GM19463 (cell line): Measurements from ENCODE around the gene NDUFA13.

Experiments
- ATAC-seq: cut with Tn5 transposase; IDR thresholded peaks from one replicate; pipeline ENCODE4 v1.9.1; 2021; ENCODE audit warnings: mild to moderate bottlenecking, moderate library complexity; ENCODE audit not compliant: unreplicated experiment

Gene NDUFA13

GRCh38 chr19:19531951-19532805, 16.2 kb downstream of the NDUFA13 start:
- ATAC-seq = peak; percentile 73

GRCh38 chr19:19532806-19533701, 17.0 kb downstream of the NDUFA13 start:
- ATAC-seq = no peak

GRCh38 chr19:19533841-19534240, 17.8 kb downstream of the NDUFA13 start:
- ATAC-seq = no peak

GRCh38 chr19:19534556-19535265, 18.7 kb downstream of the NDUFA13 start:
- no peak for ATAC-seq

- ATAC-seq = no peak
Observed at GRCh38 chr19:19535311-19536191, 19.5 kb downstream of the NDUFA13 start.

- ATAC-seq = no peak
Observed at GRCh38 chr19:19537075-19538048, 21.3 kb downstream of the NDUFA13 start.

GRCh38 chr19:19538061-19538784, 22.2 kb downstream of the NDUFA13 start, which contains the start of gene CILP2:
Gene CILP2 (plus strand): TSS chr19:19538265. CDS start chr19:19538350, 85 bp downstream.
- ATAC-seq = no peak

- no peak for ATAC-seq
Observed at GRCh38 chr19:19538785-19539166, 22.8 kb downstream of the NDUFA13 start.

- ATAC-seq = no peak
Observed at GRCh38 chr19:19539698-19540063, 23.7 kb downstream of the NDUFA13 start.

GRCh38 chr19:19540064-19540714, 24.2 kb downstream of the NDUFA13 start:
- no peak for ATAC-seq

- ATAC-seq = no peak
Observed at GRCh38 chr19:19540715-19541515, 24.9 kb downstream of the NDUFA13 start.

GRCh38 chr19:19541616-19542015, 25.6 kb downstream of the NDUFA13 start:
- no peak for ATAC-seq

- ATAC-seq = no peak
Observed at GRCh38 chr19:19542507-19542906, 26.5 kb downstream of the NDUFA13 start.

GRCh38 chr19:19543101-19543500, 27.1 kb downstream of the NDUFA13 start:
- no peak for ATAC-seq

GRCh38 chr19:19543640-19544039, 27.6 kb downstream of the NDUFA13 start:
- no peak for ATAC-seq

- no peak for ATAC-seq
Observed at GRCh38 chr19:19544257-19544953, 28.4 kb downstream of the NDUFA13 start.
